ENCODE data around the gene CRACR2B. TPM values are rescaled to one million over a fixed set of nuclear protein-coding genes. Genes with fewer than 3 reads are reported as not detected.
A peak's percentile ranks its signal among the peaks of the same experiment; 100 is the strongest.

The CRACR2B gene
- total and polyA plus RNA-seq, 10 donors, result 6.1 to 34.1 (median 14.5) TPM

DNA sequence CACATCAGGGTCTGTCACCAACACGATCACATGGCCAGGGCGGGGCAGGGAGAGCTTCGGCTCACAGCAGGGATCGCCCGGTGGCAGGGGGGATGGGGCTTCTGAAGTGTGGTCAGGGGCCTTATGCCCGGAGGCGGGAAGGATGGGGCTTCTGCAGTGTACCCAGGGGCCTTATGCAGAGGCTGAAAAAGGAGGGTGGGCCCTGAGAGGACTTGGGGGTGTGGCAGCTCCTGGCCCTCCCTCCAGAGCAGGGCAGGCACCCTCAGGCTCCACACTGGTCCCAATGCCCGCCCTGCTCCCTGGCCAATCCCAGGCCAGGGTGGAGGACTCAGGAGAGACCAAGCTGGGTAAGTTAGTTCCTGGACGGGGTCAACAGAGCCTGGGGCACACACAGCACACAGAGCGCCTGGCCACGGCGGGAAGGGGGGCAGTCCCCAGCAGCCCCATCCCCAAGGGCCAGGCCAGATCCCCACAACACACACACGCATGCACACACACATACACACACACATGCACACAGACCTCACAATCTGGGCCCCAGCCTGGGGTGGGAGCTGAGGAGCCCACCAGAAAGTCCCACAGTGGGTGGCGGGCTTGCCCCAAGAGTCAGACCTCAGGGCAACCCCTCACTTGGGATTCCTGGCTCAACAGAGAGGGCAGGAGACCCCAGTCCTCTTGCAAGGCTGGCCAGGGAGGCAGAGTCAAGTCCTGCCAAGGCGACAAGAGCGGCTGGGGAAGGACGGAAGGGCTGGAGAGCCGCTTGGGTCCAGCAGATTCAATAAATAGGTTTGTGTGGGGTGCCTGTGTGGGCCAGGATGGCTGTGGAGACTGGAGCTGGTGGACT lies 36.8 kb upstream of the CRACR2B start:
- peak; percentile 69 for DNase-seq
- 73 to 82% (median 81%) methylated on average over 10 to 18 of the region's 18 CpGs for WGBS, 5 donors
- Histone ChIP-seq H3K27ac (no peak overlapping the region), H3K4me3 (no peak overlapping the region), H3K9me3 (no peaks in the 10 kb centered on the region), H3K27me3 (replicated peaks in 1 of 7) (peaks cover 0 to 36% (median 26%) of the 10 kb centered on the region in 7 donors), H3K4me1 (peaks cover 6 to 48% (median 32%) of the 10 kb centered on the region in 6 donors), H3K36me3 (peaks cover 0 to 42% (median 25%) of the 10 kb centered on the region in 6 donors)
- intact Hi-C loops (cut with DNase I; ENCODE audit: low total_unique reads), result no loop called here
- TF ChIP-seq, protein P1, sequence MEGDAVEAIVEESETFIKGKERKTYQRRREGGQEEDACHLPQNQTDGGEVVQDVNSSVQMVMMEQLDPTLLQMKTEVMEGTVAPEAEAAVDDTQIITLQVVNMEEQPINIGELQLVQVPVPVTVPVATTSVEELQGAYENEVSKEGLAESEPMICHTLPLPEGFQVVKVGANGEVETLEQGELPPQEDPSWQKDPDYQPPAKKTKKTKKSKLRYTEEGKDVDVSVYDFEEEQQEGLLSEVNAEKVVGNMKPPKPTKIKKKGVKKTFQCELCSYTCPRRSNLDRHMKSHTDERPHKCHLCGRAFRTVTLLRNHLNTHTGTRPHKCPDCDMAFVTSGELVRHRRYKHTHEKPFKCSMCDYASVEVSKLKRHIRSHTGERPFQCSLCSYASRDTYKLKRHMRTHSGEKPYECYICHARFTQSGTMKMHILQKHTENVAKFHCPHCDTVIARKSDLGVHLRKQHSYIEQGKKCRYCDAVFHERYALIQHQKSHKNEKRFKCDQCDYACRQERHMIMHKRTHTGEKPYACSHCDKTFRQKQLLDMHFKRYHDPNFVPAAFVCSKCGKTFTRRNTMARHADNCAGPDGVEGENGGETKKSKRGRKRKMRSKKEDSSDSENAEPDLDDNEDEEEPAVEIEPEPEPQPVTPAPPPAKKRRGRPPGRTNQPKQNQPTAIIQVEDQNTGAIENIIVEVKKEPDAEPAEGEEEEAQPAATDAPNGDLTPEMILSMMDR (IDR thresholded peaks at IDR 0.05 in 8 of 11, conservative IDR thresholded peaks at IDR 0.05 in 3 of 11), result no peak
- TF ChIP-seq POLR2AphosphoS5 (IDR thresholded peaks at IDR 0.05) (peak in 1 of 3 donors; percentile 59), POLR2A (IDR thresholded peaks at IDR 0.05) (no peak)

DNA sequence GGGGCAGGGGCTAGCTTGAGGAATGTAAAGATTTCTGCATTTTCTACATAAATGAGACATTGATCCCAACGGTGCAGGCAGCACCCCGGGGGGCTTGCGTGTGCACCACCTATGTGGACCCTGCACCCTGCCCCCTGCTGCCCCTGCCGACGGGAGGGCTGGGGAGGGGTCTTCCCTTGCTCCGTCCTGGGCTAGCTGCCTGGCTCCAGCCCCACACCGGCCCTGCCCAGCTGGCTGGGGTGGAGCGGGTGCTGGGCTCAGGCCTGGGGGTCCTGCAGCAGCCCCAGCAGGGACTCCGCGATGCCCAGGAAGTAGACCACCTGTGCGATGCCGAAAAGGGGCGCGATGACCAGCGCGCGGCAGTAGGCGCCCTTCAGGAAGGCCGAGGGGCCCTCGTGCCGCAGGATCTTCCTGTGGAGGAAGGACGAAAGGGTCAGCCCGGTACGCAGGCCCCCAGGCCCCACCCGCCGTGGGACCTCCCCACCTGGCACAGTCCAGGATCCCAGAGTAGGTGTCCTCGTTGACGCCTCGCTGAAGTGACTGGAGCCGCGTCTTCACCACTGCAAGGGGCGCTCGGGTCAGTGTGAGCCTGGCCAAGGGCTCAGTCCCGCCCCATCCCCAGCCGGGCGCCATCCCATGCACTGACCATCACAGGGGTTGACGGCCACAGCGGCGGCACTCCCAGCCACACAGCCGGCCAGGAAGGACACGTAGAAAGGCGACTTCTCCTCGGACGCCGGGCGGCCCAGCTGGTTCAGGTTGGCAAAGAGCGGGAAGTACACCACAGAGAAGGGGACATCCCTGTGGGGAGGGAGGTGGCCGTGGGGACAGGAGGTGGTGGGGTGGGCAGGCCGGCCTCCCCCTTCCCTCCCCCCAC lies 35.8 kb upstream of the CRACR2B start:
- Histone ChIP-seq H3K27me3 (replicated peaks in 1 of 7) (peaks cover 0 to 36% (median 26%) of the 10 kb centered on the region in 7 donors), H3K27ac (no peak overlapping the region), H3K4me1 (peaks cover 13 to 58% (median 40%) of the 10 kb centered on the region in 6 donors), H3K4me3 (no peak overlapping the region), H3K9me3 (no peaks in the 10 kb centered on the region), H3K36me3 (peaks cover 0 to 42% (median 25%) of the 10 kb centered on the region in 6 donors)
- DNase-seq, result peak; percentile 74
- intact Hi-C loops (cut with DNase I; ENCODE audit: low total_unique reads), result no loop called here
- WGBS, 5 donors, result 91 to 95% (median 94%) methylated on average over 24 to 49 of the region's 49 CpGs
- TF ChIP-seq POLR2A (IDR thresholded peaks at IDR 0.05) (no peak), POLR2AphosphoS5 (IDR thresholded peaks at IDR 0.05) (peak in 1 of 3 donors; percentile 34)
- TF ChIP-seq, protein P1 (IDR thresholded peaks at IDR 0.05 in 8 of 11, conservative IDR thresholded peaks at IDR 0.05 in 3 of 11), result no peak

DNA sequence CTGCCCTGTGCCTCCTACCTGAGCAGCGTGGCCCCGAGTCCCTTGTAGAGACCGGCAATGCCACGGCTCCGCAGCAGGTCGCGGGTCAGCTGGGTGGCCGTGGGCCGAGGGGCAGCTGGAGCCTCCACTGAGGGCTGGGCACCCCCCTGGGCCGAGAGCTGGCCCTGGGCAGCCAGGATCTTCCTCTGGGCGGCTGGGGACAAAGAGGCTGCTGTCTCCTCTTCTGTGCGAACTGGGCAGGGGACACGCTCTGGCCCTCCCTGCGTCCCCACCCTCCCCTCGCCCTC lies 35.2 kb upstream of the CRACR2B start:
- no peaks in the 10 kb centered on the region for H3K9me3 ChIP-seq
- H3K4me3 ChIP-seq, result no peak overlapping the region
- 93 to 98% (median 95%) methylated on average over 6 to 15 of the region's 15 CpGs for WGBS, 5 donors
- H3K4me1 ChIP-seq, result peaks cover 15 to 63% (median 46%) of the 10 kb centered on the region in 6 donors
- peak in 1 of 3 donors; percentile 5 for TF ChIP-seq POLR2AphosphoS5 (IDR thresholded peaks at IDR 0.05)
- TF ChIP-seq, protein P1 (IDR thresholded peaks at IDR 0.05 in 8 of 11, conservative IDR thresholded peaks at IDR 0.05 in 3 of 11), result no peak
- H3K27ac ChIP-seq, result no peak overlapping the region
- H3K36me3 ChIP-seq, result peaks cover 0 to 42% (median 25%) of the 10 kb centered on the region in 6 donors
- intact Hi-C loops (cut with DNase I; ENCODE audit: low total_unique reads), result no loop called here
- no peak for DNase-seq
- H3K27me3 ChIP-seq (replicated peaks in 1 of 7), result peaks cover 0 to 36% (median 26%) of the 10 kb centered on the region in 7 donors

Data from spleen (tissue), 11 donors.